GM23338 (cell line): ENCODE results near the gene RPL37A.

ENCODE experiments used
- EZH2 ChIP-seq: fragments of 200-600 bp; sonication (generic); IDR thresholded peaks from one replicate; pipeline ENCODE4 v1.8.0; 2017; ENCODE audit warnings: antibody characterized with exemption, mild to moderate bottlenecking, low read depth; ENCODE audit not compliant: unreplicated experiment
- JUNB ChIP-seq: IDR thresholded peaks from one replicate; pipeline ENCODE4 v1.6.1; 2016; ENCODE audit warnings: antibody characterized with exemption; ENCODE audit not compliant: unreplicated experiment
- NANOG ChIP-seq: IDR thresholded peaks from 2 replicates; pipeline ENCODE4 v1.6.1; 2016; ENCODE audit warnings: antibody characterized with exemption, borderline replicate concordance
- POLR2AphosphoS5 ChIP-seq: IDR thresholded peaks from 2 replicates; pipeline ENCODE4 v1.6.1; 2016; ENCODE audit warnings: antibody characterized with exemption, low read depth
- TF ChIP-seq, protein P1 (sequence below), 2 experiments: fragments of 200-600 bp in 1 of 2; sonication (generic) in 1 of 2; conservative IDR thresholded peaks; 2 replicates each; pipeline versions ENCODE4 v1.5.1 to v1.6.1; 2016 to 2017; ENCODE audit warnings: antibody characterized with exemption in 2 of 2, low read depth in 2 of 2, mild to moderate bottlenecking in 2 of 2, moderate library complexity in 1 of 2
- TF ChIP-seq, protein P2 (sequence below): IDR thresholded peaks from one replicate; pipeline ENCODE4 v1.6.1; 2018; ENCODE audit warnings: antibody characterized with exemption; ENCODE audit not compliant: unreplicated experiment

GRCh38 chr2:216539120-216539519, 40.5 kb downstream of the RPL37A start:
- TF ChIP-seq NANOG (no peak), EZH2 (no peak), JUNB (no peak), POLR2AphosphoS5 (no peak)
- TF ChIP-seq, protein P1, sequence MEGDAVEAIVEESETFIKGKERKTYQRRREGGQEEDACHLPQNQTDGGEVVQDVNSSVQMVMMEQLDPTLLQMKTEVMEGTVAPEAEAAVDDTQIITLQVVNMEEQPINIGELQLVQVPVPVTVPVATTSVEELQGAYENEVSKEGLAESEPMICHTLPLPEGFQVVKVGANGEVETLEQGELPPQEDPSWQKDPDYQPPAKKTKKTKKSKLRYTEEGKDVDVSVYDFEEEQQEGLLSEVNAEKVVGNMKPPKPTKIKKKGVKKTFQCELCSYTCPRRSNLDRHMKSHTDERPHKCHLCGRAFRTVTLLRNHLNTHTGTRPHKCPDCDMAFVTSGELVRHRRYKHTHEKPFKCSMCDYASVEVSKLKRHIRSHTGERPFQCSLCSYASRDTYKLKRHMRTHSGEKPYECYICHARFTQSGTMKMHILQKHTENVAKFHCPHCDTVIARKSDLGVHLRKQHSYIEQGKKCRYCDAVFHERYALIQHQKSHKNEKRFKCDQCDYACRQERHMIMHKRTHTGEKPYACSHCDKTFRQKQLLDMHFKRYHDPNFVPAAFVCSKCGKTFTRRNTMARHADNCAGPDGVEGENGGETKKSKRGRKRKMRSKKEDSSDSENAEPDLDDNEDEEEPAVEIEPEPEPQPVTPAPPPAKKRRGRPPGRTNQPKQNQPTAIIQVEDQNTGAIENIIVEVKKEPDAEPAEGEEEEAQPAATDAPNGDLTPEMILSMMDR (conservative IDR thresholded peaks at IDR 0.05; ENCODE audit: low read depth in 2 of 2), result no peak
- TF ChIP-seq, protein P2, sequence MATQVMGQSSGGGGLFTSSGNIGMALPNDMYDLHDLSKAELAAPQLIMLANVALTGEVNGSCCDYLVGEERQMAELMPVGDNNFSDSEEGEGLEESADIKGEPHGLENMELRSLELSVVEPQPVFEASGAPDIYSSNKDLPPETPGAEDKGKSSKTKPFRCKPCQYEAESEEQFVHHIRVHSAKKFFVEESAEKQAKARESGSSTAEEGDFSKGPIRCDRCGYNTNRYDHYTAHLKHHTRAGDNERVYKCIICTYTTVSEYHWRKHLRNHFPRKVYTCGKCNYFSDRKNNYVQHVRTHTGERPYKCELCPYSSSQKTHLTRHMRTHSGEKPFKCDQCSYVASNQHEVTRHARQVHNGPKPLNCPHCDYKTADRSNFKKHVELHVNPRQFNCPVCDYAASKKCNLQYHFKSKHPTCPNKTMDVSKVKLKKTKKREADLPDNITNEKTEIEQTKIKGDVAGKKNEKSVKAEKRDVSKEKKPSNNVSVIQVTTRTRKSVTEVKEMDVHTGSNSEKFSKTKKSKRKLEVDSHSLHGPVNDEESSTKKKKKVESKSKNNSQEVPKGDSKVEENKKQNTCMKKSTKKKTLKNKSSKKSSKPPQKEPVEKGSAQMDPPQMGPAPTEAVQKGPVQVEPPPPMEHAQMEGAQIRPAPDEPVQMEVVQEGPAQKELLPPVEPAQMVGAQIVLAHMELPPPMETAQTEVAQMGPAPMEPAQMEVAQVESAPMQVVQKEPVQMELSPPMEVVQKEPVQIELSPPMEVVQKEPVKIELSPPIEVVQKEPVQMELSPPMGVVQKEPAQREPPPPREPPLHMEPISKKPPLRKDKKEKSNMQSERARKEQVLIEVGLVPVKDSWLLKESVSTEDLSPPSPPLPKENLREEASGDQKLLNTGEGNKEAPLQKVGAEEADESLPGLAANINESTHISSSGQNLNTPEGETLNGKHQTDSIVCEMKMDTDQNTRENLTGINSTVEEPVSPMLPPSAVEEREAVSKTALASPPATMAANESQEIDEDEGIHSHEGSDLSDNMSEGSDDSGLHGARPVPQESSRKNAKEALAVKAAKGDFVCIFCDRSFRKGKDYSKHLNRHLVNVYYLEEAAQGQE, result no peak
